Keratinocyte (primary cell): ENCODE data around the gene EXOC3L1. TPM values are rescaled to one million over a fixed set of nuclear protein-coding genes. Genes with fewer than 3 reads are reported as not detected.
A peak's percentile ranks its signal among the peaks of the same experiment; 100 is the strongest.

Source experiments
- DNase-seq: peaks from one replicate; pipeline ENCODE4 v3.0.0-alpha.2; 2011; ENCODE audit warnings: low read depth, missing footprints, low spot score
- FAIRE-seq: peaks from 2 replicates; lab custom pipeline; 2011; peaks lifted over from hg19 to GRCh38; lab: Jason Lieb, UNC
- H2AFZ ChIP-seq: 2 replicates; pipeline ENCODE4 v1.6.0; 2012; ENCODE audit warnings: low read length, control low read depth, inconsistent platforms; ENCODE audit not compliant: control insufficient read depth
- H3K27ac ChIP-seq: 2 replicates; pipeline ENCODE4 v1.5.1; 2011; ENCODE audit warnings: low read length; ENCODE audit not compliant: control insufficient read depth, insufficient read depth
- H3K27me3 ChIP-seq: 3 replicates; pipeline ENCODE4 v1.6.0; 2011; ENCODE audit warnings: low read length; ENCODE audit not compliant: control insufficient read depth, insufficient read depth; ENCODE audit errors: extremely low read depth
- H3K36me3 ChIP-seq, 2 experiments: 2 replicates in 1 of 2; 3 replicates in 1 of 2; pipeline ENCODE4 v1.5.1; 2011; ENCODE audit warnings: low read length in 2 of 2, mild to moderate bottlenecking in 1 of 2; ENCODE audit not compliant: control insufficient read depth in 2 of 2, insufficient read depth in 2 of 2; ENCODE audit errors: extremely low read depth in 1 of 2
- H3K4me1 ChIP-seq: 3 replicates; pipeline ENCODE4 v1.5.1; 2011; ENCODE audit warnings: low read length; ENCODE audit not compliant: control insufficient read depth, insufficient read depth; ENCODE audit errors: extremely low read depth
- H3K4me2 ChIP-seq: 3 replicates; pipeline ENCODE4 v1.6.0; 2011; ENCODE audit warnings: low read depth, low read length; ENCODE audit not compliant: control insufficient read depth, insufficient read depth; ENCODE audit errors: extremely low read depth
- H3K4me3 ChIP-seq, 3 experiments: fragments of 200-600 bp in 1 of 3; sonication (generic) in 1 of 3; 2 replicates in 2 of 3; 3 replicates in 1 of 3; pipeline ENCODE4 v1.5.1; 2011 to 2016; ENCODE audit warnings: low read length in 3 of 3, mild to moderate bottlenecking in 3 of 3, control low read depth in 2 of 3, inconsistent platforms in 1 of 3, low read depth in 1 of 3, mixed read lengths in 1 of 3, mixed run types in 1 of 3, moderate library complexity in 1 of 3; ENCODE audit not compliant: control insufficient read depth in 2 of 3, insufficient read depth in 2 of 3; ENCODE audit errors: extremely low read depth in 1 of 3
- H3K79me2 ChIP-seq: 2 replicates; pipeline ENCODE4 v1.6.0; 2012; ENCODE audit warnings: low read length; ENCODE audit not compliant: control insufficient read depth, insufficient read depth
- H3K9ac ChIP-seq: 3 replicates; pipeline ENCODE4 v1.6.0; 2011; ENCODE audit warnings: low read length; ENCODE audit not compliant: control insufficient read depth, insufficient read depth; ENCODE audit errors: extremely low read depth
- H3K9me1 ChIP-seq: 3 replicates; pipeline ENCODE4 v1.6.0; 2011; ENCODE audit warnings: low read length; ENCODE audit not compliant: control insufficient read depth, insufficient read depth; ENCODE audit errors: extremely low read depth
- H3K9me3 ChIP-seq: 2 replicates; pipeline ENCODE4 v1.5.1; 2012; ENCODE audit warnings: low read depth, low read length; ENCODE audit not compliant: control insufficient read depth
- H4K20me1 ChIP-seq: 3 replicates; pipeline ENCODE4 v1.6.0; 2011; ENCODE audit warnings: low read length; ENCODE audit not compliant: control insufficient read depth, insufficient read depth; ENCODE audit errors: extremely low read depth
- EZH2 ChIP-seq: IDR thresholded peaks from one replicate; pipeline ENCODE4 v1.6.1; 2012; ENCODE audit warnings: inconsistent platforms, mild to moderate bottlenecking, low read length, moderate library complexity
- dilution Hi-C: fragments of 300-500 bp; cut with MboI; formaldehyde crosslinking; loops from one replicate; pipeline ENCODE4 v1.7.0; 2020; ENCODE audit warnings: low sequenced_read_pairs; ENCODE audit not compliant: extremely low pct_ligation_motif_present
- polyA plus RNA-seq, 5 experiments: library from polyadenylated mRNA; depleted of rRNA in 3 of 5; stranded (reverse) in 3 of 5; stranded (forward) in 1 of 5; unstranded in 1 of 5; fragments of >200 nt; gene quantifications; 1 replicate in 1 of 5; 2 replicates in 3 of 5; 3 replicates in 1 of 5; pipeline versions ENCODE4 v1.2.1 to v1.2.3, GENCODE V29; 2011 to 2012; ENCODE audit warnings: missing spikeins in 2 of 5, low read depth in 1 of 5, low replicate concordance in 1 of 5
- TF ChIP-seq, protein P1 (sequence below), 3 experiments: IDR thresholded peaks in 1 of 3; conservative IDR thresholded peaks in 1 of 3; optimal IDR thresholded peaks in 1 of 3; 2 replicates in 2 of 3; 3 replicates in 1 of 3; pipeline versions ENCODE3 to v1.5.1; 2011; ENCODE audit warnings: low read length in 3 of 3, mild to moderate bottlenecking in 3 of 3, moderate library complexity in 2 of 3, control low read depth in 1 of 3, inconsistent platforms in 1 of 3; ENCODE audit not compliant: insufficient read depth in 2 of 3; ENCODE audit errors: extremely low read depth in 1 of 3

Gene EXOC3L1
- polyA plus RNA-seq, 1 donor (not counting 4 experiments of a cell fraction or from before 2014, with no cell fraction given) = not detected

DNA sequence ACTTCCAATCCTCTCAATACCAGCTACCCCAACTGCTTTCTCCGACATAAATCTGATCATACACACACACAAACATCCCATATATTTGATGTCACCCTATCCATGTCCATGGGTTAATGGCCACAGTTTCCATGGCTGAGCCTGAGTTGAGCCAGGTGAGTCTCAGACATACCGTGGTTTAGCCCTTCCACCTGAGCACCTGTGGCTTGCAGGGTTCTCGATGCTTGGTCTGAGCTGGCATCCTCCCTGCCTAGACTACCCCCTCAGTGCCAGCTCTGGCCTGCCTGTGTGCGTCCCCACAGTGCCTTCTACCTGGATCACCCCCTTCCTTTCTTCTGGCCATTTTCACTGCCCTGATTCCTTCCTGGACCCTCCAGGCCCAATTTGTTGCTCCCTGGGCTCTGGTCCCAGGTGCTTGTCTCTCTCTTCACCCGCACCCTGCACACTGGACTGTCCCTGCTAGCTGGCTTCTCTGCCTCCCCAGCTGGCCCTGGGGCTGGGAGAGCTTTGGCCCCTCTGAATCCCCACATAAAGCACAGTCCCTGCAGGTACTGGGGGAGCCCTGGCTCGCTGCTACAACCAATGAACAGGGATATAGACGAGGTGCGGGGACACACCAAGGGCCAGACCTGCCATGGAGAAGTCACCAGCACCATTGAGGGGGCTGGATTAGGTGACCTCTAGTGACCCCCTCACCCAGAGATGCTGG, 16.3 kb upstream of the EXOC3L1 start:
- Histone ChIP-seq H3K9ac (no peak overlapping the region), H3K9me3 (no peaks in the 10 kb centered on the region), H3K79me2 (no peaks in the 10 kb centered on the region), H3K27ac (no peak overlapping the region), H3K9me1 (peaks cover 4% of the 10 kb centered on the region), H3K36me3 (peaks cover 3 to 22% of the 10 kb centered on the region in 2 experiments), H4K20me1 (no peaks in the 10 kb centered on the region), H3K4me2 (peak overlapping the region; percentile 48), H3K27me3 (no peaks in the 10 kb centered on the region), H2AFZ (no peak overlapping the region), H3K4me3 (no peak overlapping the region), H3K4me1 (peaks cover 27% of the 10 kb centered on the region)
- FAIRE-seq (no peak), DNase-seq (no peak)
- TF ChIP-seq, protein P1, sequence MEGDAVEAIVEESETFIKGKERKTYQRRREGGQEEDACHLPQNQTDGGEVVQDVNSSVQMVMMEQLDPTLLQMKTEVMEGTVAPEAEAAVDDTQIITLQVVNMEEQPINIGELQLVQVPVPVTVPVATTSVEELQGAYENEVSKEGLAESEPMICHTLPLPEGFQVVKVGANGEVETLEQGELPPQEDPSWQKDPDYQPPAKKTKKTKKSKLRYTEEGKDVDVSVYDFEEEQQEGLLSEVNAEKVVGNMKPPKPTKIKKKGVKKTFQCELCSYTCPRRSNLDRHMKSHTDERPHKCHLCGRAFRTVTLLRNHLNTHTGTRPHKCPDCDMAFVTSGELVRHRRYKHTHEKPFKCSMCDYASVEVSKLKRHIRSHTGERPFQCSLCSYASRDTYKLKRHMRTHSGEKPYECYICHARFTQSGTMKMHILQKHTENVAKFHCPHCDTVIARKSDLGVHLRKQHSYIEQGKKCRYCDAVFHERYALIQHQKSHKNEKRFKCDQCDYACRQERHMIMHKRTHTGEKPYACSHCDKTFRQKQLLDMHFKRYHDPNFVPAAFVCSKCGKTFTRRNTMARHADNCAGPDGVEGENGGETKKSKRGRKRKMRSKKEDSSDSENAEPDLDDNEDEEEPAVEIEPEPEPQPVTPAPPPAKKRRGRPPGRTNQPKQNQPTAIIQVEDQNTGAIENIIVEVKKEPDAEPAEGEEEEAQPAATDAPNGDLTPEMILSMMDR (optimal IDR thresholded peaks at IDR 0.05 in 1 of 3, IDR thresholded peaks at IDR 0.05 in 1 of 3, conservative IDR thresholded peaks at IDR 0.05 in 1 of 3; ENCODE audit: extremely low read depth in 1 of 3, insufficient read depth in 2 of 3, low read length in 3 of 3) = no peak
- TF ChIP-seq EZH2 = no peak
- dilution Hi-C loops = no loop called here

DNA sequence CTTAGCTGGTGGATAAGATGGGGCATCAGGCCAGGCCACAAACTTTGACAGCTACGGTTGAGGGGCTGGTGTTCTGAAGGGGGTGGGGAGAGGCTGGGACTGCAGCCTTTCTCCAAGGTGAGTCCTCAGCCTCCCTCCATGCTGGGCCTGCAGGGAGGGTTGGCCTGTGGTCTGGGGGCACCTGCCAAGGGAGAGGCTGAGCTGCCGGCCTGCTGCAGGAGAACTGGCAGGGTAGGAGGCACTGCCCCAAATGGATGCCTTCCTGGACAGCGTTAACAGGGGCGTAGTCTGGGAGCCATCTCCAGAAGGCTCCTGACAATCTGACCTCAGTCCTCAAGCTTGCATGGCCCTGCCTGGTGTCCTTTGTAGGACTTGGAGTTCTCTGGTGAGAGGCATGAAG, 14.1 kb upstream of the EXOC3L1 start:
- Histone ChIP-seq H3K9me1 (peaks cover 6% of the 10 kb centered on the region), H3K36me3 (peaks cover 3 to 26% of the 10 kb centered on the region in 2 experiments), H3K4me3 (no peak overlapping the region), H3K4me1 (peaks cover 32% of the 10 kb centered on the region), H2AFZ (no peak overlapping the region), H3K9me3 (no peaks in the 10 kb centered on the region), H3K4me2 (no peak overlapping the region), H3K79me2 (peaks cover 9% of the 10 kb centered on the region), H3K27me3 (no peaks in the 10 kb centered on the region), H3K27ac (no peak overlapping the region), H4K20me1 (no peaks in the 10 kb centered on the region), H3K9ac (no peak overlapping the region)
- DNase-seq (no peak), FAIRE-seq (no peak)
- TF ChIP-seq, protein P1 (optimal IDR thresholded peaks at IDR 0.05 in 1 of 3, IDR thresholded peaks at IDR 0.05 in 1 of 3, conservative IDR thresholded peaks at IDR 0.05 in 1 of 3; ENCODE audit: extremely low read depth in 1 of 3, insufficient read depth in 2 of 3, low read length in 3 of 3) = no peak
- TF ChIP-seq EZH2 = no peak
- dilution Hi-C loops = no loop called here
